ENCODE results near the gene NT5DC3.

NT5DC3 gene

GRCh38 chr12:103807561-103808238 is 33.3 kb downstream of the NT5DC3 start:
- TF ChIP-seq CTCF (IDR thresholded peaks at IDR 0.05) = no peak
- Histone ChIP-seq H3K27ac (peak overlapping the region; percentile 92), H3K9me3 (no peaks in the 10 kb centered on the region), H3K27me3 (no peaks in the 10 kb centered on the region), H3K4me1 (ENCODE audit: control insufficient read depth in 1 of 2, insufficient read depth in 1 of 2, low read depth in 1 of 2, low read length in 1 of 2) (peaks cover 45 to 53% of the 10 kb centered on the region in 2 experiments), H3K36me3 (no peaks in the 10 kb centered on the region), H3K4me3 (ENCODE audit: low read depth in 1 of 2, low read length in 1 of 2) (peak overlapping the region in 1 of 2 experiments; percentile 20)

- H3K27me3 ChIP-seq = no peaks in the 10 kb centered on the region
- TF ChIP-seq CTCF (IDR thresholded peaks at IDR 0.05) = no peak
- peak overlapping the region; percentile 92 for H3K27ac ChIP-seq
- peaks cover 54 to 62% of the 10 kb centered on the region in 2 experiments for H3K4me1 ChIP-seq (ENCODE audit: control insufficient read depth in 1 of 2, insufficient read depth in 1 of 2, low read depth in 1 of 2, low read length in 1 of 2)
- H3K4me3 ChIP-seq (ENCODE audit: low read depth in 1 of 2, low read length in 1 of 2) = peak overlapping the region in 1 of 2 experiments; percentile 20
- H3K9me3 ChIP-seq = no peaks in the 10 kb centered on the region
- no peaks in the 10 kb centered on the region for H3K36me3 ChIP-seq
These were observed 34.2 kb downstream of the NT5DC3 start for GRCh38 chr12:103806803-103807202.

- Histone ChIP-seq H3K4me1 (ENCODE audit: control insufficient read depth in 1 of 2, insufficient read depth in 1 of 2, low read depth in 1 of 2, low read length in 1 of 2) (peaks cover 64 to 72% of the 10 kb centered on the region in 2 experiments), H3K27ac (peak overlapping the region; percentile 92), H3K4me3 (ENCODE audit: low read depth in 1 of 2, low read length in 1 of 2) (peak overlapping the region in 1 of 2 experiments; percentile 20), H3K27me3 (no peaks in the 10 kb centered on the region), H3K36me3 (no peaks in the 10 kb centered on the region), H3K9me3 (no peaks in the 10 kb centered on the region)
- no peak for TF ChIP-seq CTCF (IDR thresholded peaks at IDR 0.05)
These were observed 35.2 kb downstream of the NT5DC3 start for GRCh38 chr12:103805655-103806360.

GRCh38 chr12:103803847-103804246 is 37.2 kb downstream of the NT5DC3 start:
- no peaks in the 10 kb centered on the region for H3K36me3 ChIP-seq
- peak overlapping the region; percentile 92 for H3K27ac ChIP-seq
- H3K4me1 ChIP-seq (ENCODE audit: control insufficient read depth in 1 of 2, insufficient read depth in 1 of 2, low read depth in 1 of 2, low read length in 1 of 2) = peaks cover 84 to 91% of the 10 kb centered on the region in 2 experiments
- no peak for TF ChIP-seq CTCF (IDR thresholded peaks at IDR 0.05)
- H3K9me3 ChIP-seq = no peaks in the 10 kb centered on the region
- H3K4me3 ChIP-seq (ENCODE audit: low read depth in 1 of 2, low read length in 1 of 2) = no peak overlapping the region
- H3K27me3 ChIP-seq = no peaks in the 10 kb centered on the region

- Histone ChIP-seq H3K4me3 (ENCODE audit: low read depth in 1 of 2, low read length in 1 of 2) (no peak overlapping the region), H3K27me3 (no peaks in the 10 kb centered on the region), H3K36me3 (no peaks in the 10 kb centered on the region), H3K9me3 (no peaks in the 10 kb centered on the region), H3K27ac (peak overlapping the region; percentile 95), H3K4me1 (ENCODE audit: control insufficient read depth in 1 of 2, insufficient read depth in 1 of 2, low read depth in 1 of 2, low read length in 1 of 2) (peaks cover 89 to 97% of the 10 kb centered on the region in 2 experiments)
- TF ChIP-seq CTCF (IDR thresholded peaks at IDR 0.05) = no peak
These were observed 38.5 kb downstream of the NT5DC3 start for GRCh38 chr12:103802586-103802886.
